ENCODE results near the gene ZNF518A.

ZNF518A gene

GRCh38 chr10:96122824-96123223, 7.3 kb upstream of the ZNF518A start:
- TF ChIP-seq CTCF (conservative IDR thresholded peaks at IDR 0.05) (no peak), ZFX (IDR thresholded peaks at IDR 0.05) (no peak)

GRCh38 chr10:96124230-96125141, 5.6 kb upstream of the ZNF518A start:
- no peak for TF ChIP-seq CTCF (conservative IDR thresholded peaks at IDR 0.05)
- TF ChIP-seq ZFX (IDR thresholded peaks at IDR 0.05): no peak
- peak overlapping the region; percentile 49 for H3K27ac ChIP-seq

More at GRCh38 chr10:96122824-96123223, 7.3 kb upstream of the ZNF518A start:
- no peak overlapping the region for H3K27ac ChIP-seq

GRCh38 chr10:96125142-96125515, 5.0 kb upstream of the ZNF518A start:
- no peak for TF ChIP-seq ZFX (IDR thresholded peaks at IDR 0.05)
- TF ChIP-seq CTCF (conservative IDR thresholded peaks at IDR 0.05): no peak
- no peak overlapping the region for H3K27ac ChIP-seq

GRCh38 chr10:96130326-96130995, 364 bp downstream of the ZNF518A start:
- no peak for TF ChIP-seq CTCF (conservative IDR thresholded peaks at IDR 0.05)
- no peak for TF ChIP-seq ZFX (IDR thresholded peaks at IDR 0.05)
- H3K27ac ChIP-seq: peak overlapping the region; percentile 86

- H3K27ac ChIP-seq: no peak overlapping the region
- TF ChIP-seq ZFX (IDR thresholded peaks at IDR 0.05) (no peak), CTCF (conservative IDR thresholded peaks at IDR 0.05) (no peak)
Measured at GRCh38 chr10:96131621-96132020, 1.5 kb downstream of the ZNF518A start.

- no peak overlapping the region for H3K27ac ChIP-seq
- TF ChIP-seq ZFX (IDR thresholded peaks at IDR 0.05): no peak
- TF ChIP-seq CTCF (conservative IDR thresholded peaks at IDR 0.05): no peak
Measured at GRCh38 chr10:96133135-96133534, 3.0 kb downstream of the ZNF518A start.

GRCh38 chr10:96136810-96137209, 6.7 kb downstream of the ZNF518A start:
- H3K27ac ChIP-seq: no peak overlapping the region
- TF ChIP-seq CTCF (conservative IDR thresholded peaks at IDR 0.05): no peak
- TF ChIP-seq ZFX (IDR thresholded peaks at IDR 0.05): no peak

All from C4-2B (cell line).